Muscle layer of duodenum (tissue), 2 donors: ENCODE results near the gene PSD4.

Experiments
- H3K27ac ChIP-seq: one replicate; pipeline ENCODE4 v1.7.0; 2013; ENCODE audit warnings: mild to moderate bottlenecking, low read length
- H3K27me3 ChIP-seq: one replicate; pipeline ENCODE4 v1.7.0; 2013; ENCODE audit warnings: low read depth, mild to moderate bottlenecking, control low read depth, low read length
- H3K36me3 ChIP-seq, 2 donors: one replicate each; pipeline ENCODE4 v1.7.0; 2013; ENCODE audit warnings: low read length in 2 of 2, control low read depth in 1 of 2, mild to moderate bottlenecking in 1 of 2; ENCODE audit not compliant: insufficient read depth in 2 of 2, control insufficient read depth in 1 of 2
- H3K4me1 ChIP-seq, 2 donors: one replicate each; pipeline ENCODE4 v1.7.0; 2013; ENCODE audit warnings: low read length in 2 of 2, mild to moderate bottlenecking in 2 of 2, control low read depth in 1 of 2, moderate library complexity in 1 of 2; ENCODE audit not compliant: insufficient read depth in 2 of 2, control insufficient read depth in 1 of 2
- H3K4me3 ChIP-seq, 2 donors: one replicate each; pipeline ENCODE4 v1.7.0; 2013; ENCODE audit warnings: low read length in 2 of 2, low read depth in 1 of 2, mild to moderate bottlenecking in 1 of 2
- H3K9me3 ChIP-seq, 2 donors: one replicate each; pipeline ENCODE4 v1.7.0; 2013; ENCODE audit warnings: low read length in 2 of 2, control low read depth in 1 of 2, mild to moderate bottlenecking in 1 of 2; ENCODE audit not compliant: control insufficient read depth in 1 of 2
- donor health status: healthy.

The PSD4 gene

GRCh38 chr2:113133704-113134598, 39.8 kb upstream of the PSD4 start:
- H3K27ac ChIP-seq: no peak overlapping the region
- no peaks in the 10 kb centered on the region for H3K27me3 ChIP-seq
- H3K9me3 ChIP-seq: no peaks in the 10 kb centered on the region
- no peaks in the 10 kb centered on the region for H3K36me3 ChIP-seq
- no peaks in the 10 kb centered on the region for H3K4me1 ChIP-seq
- H3K4me3 ChIP-seq: no peak overlapping the region

GRCh38 chr2:113134717-113135116, 39.1 kb upstream of the PSD4 start:
- no peak overlapping the region for H3K27ac ChIP-seq

GRCh38 chr2:113135317-113135716, 38.5 kb upstream of the PSD4 start:
- no peaks in the 10 kb centered on the region for H3K27me3 ChIP-seq
- no peaks in the 10 kb centered on the region for H3K9me3 ChIP-seq
- no peak overlapping the region for H3K27ac ChIP-seq
- H3K4me3 ChIP-seq: no peak overlapping the region
- no peaks in the 10 kb centered on the region for H3K36me3 ChIP-seq
- H3K4me1 ChIP-seq: no peaks in the 10 kb centered on the region

More at GRCh38 chr2:113134717-113135116, 39.1 kb upstream of the PSD4 start:
- no peaks in the 10 kb centered on the region for H3K9me3 ChIP-seq
- H3K4me3 ChIP-seq: no peak overlapping the region
- no peaks in the 10 kb centered on the region for H3K36me3 ChIP-seq
- H3K27me3 ChIP-seq: no peaks in the 10 kb centered on the region
- H3K4me1 ChIP-seq: no peaks in the 10 kb centered on the region

GRCh38 chr2:113136828-113137775, 36.7 kb upstream of the PSD4 start:
- H3K4me1 ChIP-seq: no peaks in the 10 kb centered on the region
- no peak overlapping the region for H3K4me3 ChIP-seq
- H3K36me3 ChIP-seq: no peaks in the 10 kb centered on the region
- no peaks in the 10 kb centered on the region for H3K27me3 ChIP-seq
- no peak overlapping the region for H3K27ac ChIP-seq
- H3K9me3 ChIP-seq: no peaks in the 10 kb centered on the region

- Histone ChIP-seq H3K27me3 (no peaks in the 10 kb centered on the region), H3K4me1 (no peaks in the 10 kb centered on the region), H3K27ac (no peak overlapping the region), H3K36me3 (no peaks in the 10 kb centered on the region), H3K9me3 (no peaks in the 10 kb centered on the region), H3K4me3 (no peak overlapping the region)
Measured at GRCh38 chr2:113137827-113138226, 35.9 kb upstream of the PSD4 start.

- H3K4me1 ChIP-seq: no peaks in the 10 kb centered on the region
- no peak overlapping the region for H3K27ac ChIP-seq
- no peaks in the 10 kb centered on the region for H3K9me3 ChIP-seq
- H3K27me3 ChIP-seq: no peaks in the 10 kb centered on the region
- H3K36me3 ChIP-seq: no peaks in the 10 kb centered on the region
- H3K4me3 ChIP-seq: no peak overlapping the region
Measured at GRCh38 chr2:113138428-113139322, 35.1 kb upstream of the PSD4 start.

- Histone ChIP-seq H3K4me3 (no peak overlapping the region), H3K9me3 (no peaks in the 10 kb centered on the region), H3K4me1 (no peaks in the 10 kb centered on the region), H3K27me3 (no peaks in the 10 kb centered on the region), H3K27ac (no peak overlapping the region), H3K36me3 (no peaks in the 10 kb centered on the region)
Measured at GRCh38 chr2:113141451-113141850, 32.3 kb upstream of the PSD4 start.

GRCh38 chr2:113142290-113142689, 31.5 kb upstream of the PSD4 start:
- no peaks in the 10 kb centered on the region for H3K36me3 ChIP-seq
- no peak overlapping the region for H3K27ac ChIP-seq
- no peaks in the 10 kb centered on the region for H3K27me3 ChIP-seq
- no peak overlapping the region for H3K4me3 ChIP-seq
- H3K9me3 ChIP-seq: no peaks in the 10 kb centered on the region
- no peaks in the 10 kb centered on the region for H3K4me1 ChIP-seq

- Histone ChIP-seq H3K4me1 (no peaks in the 10 kb centered on the region), H3K36me3 (no peaks in the 10 kb centered on the region), H3K27ac (no peak overlapping the region), H3K27me3 (no peaks in the 10 kb centered on the region), H3K4me3 (no peak overlapping the region), H3K9me3 (no peaks in the 10 kb centered on the region)
Measured at GRCh38 chr2:113144259-113144658, 29.5 kb upstream of the PSD4 start.

GRCh38 chr2:113148606-113149552, 24.9 kb upstream of the PSD4 start:
- H3K27ac ChIP-seq: no peak overlapping the region
- no peaks in the 10 kb centered on the region for H3K9me3 ChIP-seq
- H3K4me3 ChIP-seq: no peak overlapping the region
- no peaks in the 10 kb centered on the region for H3K4me1 ChIP-seq
- H3K27me3 ChIP-seq: no peaks in the 10 kb centered on the region
- no peaks in the 10 kb centered on the region for H3K36me3 ChIP-seq
